T-helper 2 cell treated with Interferon-gamma antibody and Interleukin-4, amounts not matched to agents 100 ng/mL and 5 ng/mL, for 36 hours (primary cell): ENCODE results near the gene ANAPC1. TPM values are rescaled to one million over a fixed set of nuclear protein-coding genes. Genes with fewer than 3 reads are reported as not detected.
"Not testable (repeated sequence)": the region's sequence is repeated elsewhere in the genome, so short reads cannot be mapped to it uniquely, and the experiment has no call there.

Source experiments
- intact Hi-C: fragments of 100-400 bp; cut with micrococcal nuclease; formaldehyde crosslinking; loops from one replicate; pipeline ENCODE4 v1.15.1; 2023
- total RNA-seq: library from RNA; stranded (reverse); gene quantifications from 2 replicates; pipeline ENCODE4 v1.2.3, GENCODE V29; 2022

The ANAPC1 gene, protein sequence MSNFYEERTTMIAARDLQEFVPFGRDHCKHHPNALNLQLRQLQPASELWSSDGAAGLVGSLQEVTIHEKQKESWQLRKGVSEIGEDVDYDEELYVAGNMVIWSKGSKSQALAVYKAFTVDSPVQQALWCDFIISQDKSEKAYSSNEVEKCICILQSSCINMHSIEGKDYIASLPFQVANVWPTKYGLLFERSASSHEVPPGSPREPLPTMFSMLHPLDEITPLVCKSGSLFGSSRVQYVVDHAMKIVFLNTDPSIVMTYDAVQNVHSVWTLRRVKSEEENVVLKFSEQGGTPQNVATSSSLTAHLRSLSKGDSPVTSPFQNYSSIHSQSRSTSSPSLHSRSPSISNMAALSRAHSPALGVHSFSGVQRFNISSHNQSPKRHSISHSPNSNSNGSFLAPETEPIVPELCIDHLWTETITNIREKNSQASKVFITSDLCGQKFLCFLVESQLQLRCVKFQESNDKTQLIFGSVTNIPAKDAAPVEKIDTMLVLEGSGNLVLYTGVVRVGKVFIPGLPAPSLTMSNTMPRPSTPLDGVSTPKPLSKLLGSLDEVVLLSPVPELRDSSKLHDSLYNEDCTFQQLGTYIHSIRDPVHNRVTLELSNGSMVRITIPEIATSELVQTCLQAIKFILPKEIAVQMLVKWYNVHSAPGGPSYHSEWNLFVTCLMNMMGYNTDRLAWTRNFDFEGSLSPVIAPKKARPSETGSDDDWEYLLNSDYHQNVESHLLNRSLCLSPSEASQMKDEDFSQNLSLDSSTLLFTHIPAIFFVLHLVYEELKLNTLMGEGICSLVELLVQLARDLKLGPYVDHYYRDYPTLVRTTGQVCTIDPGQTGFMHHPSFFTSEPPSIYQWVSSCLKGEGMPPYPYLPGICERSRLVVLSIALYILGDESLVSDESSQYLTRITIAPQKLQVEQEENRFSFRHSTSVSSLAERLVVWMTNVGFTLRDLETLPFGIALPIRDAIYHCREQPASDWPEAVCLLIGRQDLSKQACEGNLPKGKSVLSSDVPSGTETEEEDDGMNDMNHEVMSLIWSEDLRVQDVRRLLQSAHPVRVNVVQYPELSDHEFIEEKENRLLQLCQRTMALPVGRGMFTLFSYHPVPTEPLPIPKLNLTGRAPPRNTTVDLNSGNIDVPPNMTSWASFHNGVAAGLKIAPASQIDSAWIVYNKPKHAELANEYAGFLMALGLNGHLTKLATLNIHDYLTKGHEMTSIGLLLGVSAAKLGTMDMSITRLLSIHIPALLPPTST (N-terminal part only)
- 80.4 and 80.6 TPM in 2 replicates for total RNA-seq

DNA sequence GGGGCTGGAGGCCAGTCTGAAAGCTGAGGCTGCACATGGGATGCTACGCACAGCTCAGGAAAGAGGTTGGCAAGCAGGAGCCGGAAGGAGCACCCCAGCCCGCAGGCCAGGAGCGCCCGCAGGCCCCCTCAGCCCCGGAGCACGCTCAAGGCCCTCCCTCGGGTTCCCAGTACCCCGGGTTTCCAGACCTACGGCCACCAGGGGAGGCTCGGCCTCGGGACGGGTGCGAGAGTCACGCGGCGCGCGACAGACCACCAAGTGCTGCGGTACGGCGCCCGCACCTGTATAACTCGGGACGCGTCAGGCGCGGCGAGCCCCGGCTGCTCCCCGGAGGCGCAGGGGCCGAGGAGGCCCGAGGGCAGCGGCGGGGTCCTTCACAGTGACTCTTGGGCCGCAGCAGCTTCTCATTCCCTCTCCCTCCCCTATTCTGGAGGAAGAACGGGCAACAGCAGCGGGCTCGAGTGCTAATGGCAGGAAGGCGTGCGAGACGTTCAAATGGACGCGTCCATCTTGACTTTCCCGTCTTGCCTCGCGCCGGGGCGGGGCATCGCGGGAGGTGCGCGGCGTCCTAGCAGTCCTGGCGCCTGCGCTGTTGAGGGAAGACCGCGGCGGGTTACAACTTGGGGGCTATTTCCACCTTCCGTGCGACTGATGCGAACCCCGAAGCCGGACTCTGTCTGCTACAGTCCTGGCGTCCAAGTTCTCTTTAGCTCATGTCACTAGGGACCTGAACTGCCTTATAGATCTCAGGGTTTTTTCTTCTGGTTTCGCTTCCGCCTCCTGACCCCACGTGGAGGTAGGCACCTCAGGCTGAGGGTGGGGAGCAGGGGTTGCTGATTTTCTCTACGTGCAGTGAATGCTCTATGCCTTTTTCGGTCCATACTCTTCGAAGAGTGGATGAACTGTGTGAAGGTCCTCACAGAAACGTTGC, at the start of gene ANAPC1:
Gene ANAPC1 (minus strand): TSS at position 533 of the 931 bp plus-strand sequence. CDS start 3,368 bp downstream, outside the sequence.
- intact Hi-C loops, result loop anchor here (2.0 to 10.0 kb wide), 2 partner anchors 171 to 371 kb away; partner anchors contain the start of genes TMEM87B and ZC3H8

DNA sequence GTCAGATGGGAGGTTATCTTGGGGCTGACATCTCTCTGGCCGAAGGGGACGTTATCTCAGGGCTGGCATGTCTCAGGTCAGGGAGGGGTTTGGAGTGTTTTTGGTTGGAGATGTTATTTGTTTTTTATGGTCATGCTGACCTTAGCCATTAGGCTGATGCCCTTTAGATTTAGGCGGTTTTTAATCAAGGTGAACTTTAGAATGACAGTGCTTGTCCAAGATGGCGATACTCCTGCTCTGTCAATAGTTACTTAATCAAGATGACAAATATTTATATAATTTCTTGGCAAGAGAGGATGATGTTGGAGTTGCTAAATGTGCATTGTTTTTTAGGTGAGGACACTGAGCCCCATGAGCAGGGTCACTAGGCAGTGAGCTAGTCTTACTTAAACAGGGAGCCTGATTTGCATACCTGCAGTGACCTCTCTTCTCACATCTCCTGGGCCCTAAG, 48.9 kb upstream of the ANAPC1 start:
- intact Hi-C loops, result no loop called here

GRCh38 chr2:111930875-111931274, 46.9 kb upstream of the ANAPC1 start:
- intact Hi-C loops, result no loop called here

DNA sequence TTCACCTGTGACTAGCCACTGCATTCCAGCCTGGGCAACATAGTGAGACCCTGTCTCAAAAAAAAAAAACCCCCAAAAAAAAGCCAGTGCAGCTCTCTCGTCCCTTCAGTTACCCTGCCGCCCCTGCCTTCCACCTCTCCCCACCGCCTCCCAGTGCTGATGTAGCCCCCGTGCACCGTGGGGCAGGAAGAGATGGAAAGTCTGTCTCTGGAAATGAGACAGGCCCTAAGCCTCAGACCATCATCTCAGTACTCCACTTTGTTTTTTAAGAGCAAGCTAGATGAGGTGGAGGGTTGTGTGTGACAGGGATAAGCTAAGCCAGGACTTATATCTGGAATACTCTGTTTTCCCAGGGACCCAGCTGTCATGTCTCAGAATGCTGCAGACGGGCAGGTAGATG, 46.4 kb upstream of the ANAPC1 start:
- intact Hi-C loops, result no loop called here

DNA sequence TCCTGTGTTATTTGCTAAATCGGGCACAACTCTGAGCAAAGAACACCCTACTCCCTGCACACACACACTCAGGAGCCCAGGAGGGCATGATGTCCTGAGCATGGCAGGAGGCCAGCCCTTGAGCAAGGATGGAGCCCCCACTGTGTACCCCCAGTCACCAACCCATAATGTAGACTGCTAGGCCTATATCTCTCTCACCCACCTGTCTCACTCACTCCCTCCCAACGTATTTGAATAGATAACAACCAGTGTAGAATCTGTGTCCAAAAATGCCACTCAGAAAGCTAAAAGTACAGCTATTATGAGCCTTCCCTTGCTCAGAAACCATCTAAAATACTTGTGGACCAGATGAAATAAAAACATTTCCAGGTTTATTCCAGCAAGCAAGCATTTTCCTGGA, 43.7 kb upstream of the ANAPC1 start:
- intact Hi-C loops, result no loop called here

DNA sequence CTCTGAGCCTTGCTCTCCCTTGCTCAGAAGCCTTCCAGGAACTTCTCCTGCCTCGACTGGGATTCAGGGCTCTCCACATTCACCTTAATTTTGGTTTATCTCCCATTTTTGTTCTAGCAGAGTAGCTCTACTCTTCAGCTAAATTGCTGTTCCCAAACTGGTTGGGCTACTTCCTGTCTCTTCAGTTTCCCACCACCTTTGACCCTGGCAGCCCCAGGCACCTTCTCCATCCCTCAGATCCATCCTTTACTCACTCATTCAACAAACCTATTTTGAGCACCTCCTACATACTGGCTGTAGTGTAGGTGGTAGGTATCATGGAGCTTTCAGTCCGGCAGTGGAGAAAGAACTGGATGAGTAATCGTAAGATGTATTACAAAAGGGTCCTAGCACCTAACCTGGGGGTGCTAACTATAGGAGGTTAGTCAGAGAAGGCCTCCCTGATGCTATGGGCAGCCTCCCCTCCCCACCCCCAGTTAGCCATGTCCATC, 40.7 kb upstream of the ANAPC1 start:
- intact Hi-C loops, result no loop called here

GRCh38 chr2:111923276-111923804, 39.3 kb upstream of the ANAPC1 start:
- intact Hi-C loops, result no loop called here

DNA sequence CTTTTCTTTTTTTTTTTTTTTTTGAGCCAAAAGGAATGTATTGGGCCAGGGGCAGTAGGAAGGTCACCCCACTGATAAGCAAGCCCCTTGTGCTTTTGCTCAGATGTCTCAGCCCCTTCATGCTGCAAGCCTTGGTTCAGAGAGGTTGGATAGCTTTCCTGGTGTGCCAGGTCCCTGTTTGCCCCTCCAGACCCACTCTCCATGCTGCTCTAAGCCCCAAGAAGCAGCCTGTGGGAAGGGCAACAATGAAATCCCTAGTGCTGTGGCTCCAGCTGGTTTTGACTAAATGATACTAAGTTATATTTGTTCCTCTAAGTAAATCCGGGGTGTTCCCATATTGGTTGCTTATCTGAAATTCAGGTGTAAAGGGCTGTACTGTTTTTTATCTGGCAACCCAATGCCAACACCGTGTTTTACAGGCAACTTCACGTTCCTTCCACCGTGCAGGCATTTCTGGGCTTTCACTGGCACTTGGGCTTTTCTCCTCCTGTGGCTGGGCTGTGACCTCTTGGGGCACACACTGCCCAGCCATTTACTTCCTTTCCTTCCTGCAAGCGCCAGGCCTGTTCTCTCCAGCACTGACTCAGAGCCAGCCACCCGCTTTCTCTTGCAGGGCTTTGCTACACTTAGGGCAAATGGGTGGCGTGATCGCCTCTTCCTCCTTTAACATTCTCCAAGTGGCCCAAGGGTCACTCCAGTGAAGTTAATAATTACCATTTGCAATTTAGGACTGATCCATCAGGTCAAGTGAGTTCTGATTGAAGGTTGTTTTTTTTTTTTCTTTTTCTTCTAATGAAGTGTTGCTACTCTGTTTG, 36.0 kb upstream of the ANAPC1 start:
- intact Hi-C loops, result no loop called here

DNA sequence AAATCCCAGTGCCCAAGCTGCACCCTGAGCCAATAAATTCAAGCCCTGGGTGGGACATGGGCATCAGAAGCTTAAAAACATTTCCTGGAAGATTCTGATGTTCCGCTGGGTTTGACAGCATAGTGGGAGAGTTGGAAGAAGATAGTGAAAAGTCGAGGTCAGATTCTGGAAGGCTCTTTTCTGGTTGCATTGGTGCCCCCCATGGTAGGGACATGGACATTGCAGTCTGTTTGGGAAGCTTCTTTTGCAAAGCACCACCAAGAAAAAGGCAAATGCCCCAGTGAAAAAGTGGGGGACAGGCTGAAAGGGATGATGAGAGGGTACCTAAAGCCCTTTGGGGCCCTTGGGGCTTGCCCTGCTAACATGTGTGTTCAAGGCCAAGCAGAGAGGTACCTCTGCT, 35.4 kb upstream of the ANAPC1 start:
- intact Hi-C loops, result no loop called here

DNA sequence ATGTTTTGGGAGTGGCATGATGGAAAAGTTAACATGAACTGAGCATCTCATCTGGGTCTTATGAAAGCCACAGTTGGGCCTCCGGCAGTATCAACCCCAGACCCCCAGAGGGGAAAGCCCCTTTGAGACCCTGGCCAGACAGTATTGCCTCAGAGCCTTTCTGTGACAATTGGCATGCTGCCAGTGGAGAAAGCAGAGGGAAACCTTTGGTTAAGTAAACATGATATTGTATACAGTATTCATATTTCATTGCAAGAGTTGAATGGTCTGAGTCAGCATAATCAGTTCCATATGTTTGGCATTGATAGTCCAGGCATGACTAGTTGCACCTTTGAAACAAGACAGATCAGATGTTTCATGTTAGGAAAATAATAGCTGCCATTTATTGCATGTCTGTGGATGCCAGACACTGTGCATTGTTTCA, 34.4 kb upstream of the ANAPC1 start:
- intact Hi-C loops, result no loop called here

GRCh38 chr2:111917106-111917505, 33.1 kb upstream of the ANAPC1 start:
- intact Hi-C loops, result no loop called here

DNA sequence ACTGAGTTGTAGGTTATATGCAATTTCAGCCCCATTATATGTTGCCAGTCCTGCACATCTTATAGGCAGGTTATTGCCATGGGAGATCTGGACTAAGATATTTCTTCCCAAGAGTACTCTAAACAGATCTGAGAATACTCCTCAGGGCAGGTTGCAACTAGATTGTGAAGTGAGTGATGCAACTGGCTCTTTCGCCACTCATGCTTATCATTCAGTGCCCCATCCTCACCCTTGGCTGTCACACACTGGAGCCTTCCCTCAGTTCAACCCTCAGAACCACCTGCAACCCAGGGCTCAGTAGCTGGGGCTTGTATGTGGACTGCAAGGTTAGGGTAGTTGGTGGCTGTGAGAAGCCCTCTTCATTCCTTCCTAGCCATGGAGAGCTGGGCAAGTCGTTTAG, 28.6 kb upstream of the ANAPC1 start:
- intact Hi-C loops, result no loop called here

DNA sequence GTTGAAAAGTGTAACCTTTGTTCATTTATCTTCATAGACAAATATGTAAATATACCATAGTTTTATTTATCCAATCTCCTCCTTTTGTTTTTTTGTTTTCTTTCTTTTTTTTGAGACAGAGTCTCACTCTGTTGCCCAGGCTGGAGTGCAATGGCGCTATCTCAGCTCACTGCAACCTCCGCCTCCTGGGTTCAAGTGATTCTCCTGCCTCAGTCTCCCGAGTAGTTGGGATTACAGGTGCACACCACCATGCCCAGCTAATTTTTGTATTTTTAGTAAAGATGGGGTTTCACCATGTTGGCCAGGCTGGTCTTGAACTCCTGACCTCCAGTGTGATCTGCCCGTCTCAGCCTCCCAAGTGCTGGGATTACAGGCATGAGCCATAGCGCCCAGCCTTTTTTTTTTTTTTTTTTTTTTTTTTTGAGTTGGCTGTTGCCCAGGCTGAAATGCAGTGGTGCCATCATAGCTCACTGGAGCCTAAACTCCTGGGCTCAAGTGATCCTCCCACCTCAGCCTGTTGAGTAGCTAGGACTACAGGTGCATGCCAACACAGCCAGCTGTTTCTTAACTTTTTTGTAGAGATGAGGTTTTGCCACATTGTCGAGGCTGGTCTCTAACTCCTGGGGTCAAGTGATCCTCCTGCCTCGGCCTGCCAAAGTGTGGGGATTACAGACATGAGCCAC, 27.4 kb upstream of the ANAPC1 start:
- intact Hi-C loops, result not testable (repeated sequence)

GRCh38 chr2:111910609-111911277, 26.8 kb upstream of the ANAPC1 start:
- intact Hi-C loops, result no loop called here

DNA sequence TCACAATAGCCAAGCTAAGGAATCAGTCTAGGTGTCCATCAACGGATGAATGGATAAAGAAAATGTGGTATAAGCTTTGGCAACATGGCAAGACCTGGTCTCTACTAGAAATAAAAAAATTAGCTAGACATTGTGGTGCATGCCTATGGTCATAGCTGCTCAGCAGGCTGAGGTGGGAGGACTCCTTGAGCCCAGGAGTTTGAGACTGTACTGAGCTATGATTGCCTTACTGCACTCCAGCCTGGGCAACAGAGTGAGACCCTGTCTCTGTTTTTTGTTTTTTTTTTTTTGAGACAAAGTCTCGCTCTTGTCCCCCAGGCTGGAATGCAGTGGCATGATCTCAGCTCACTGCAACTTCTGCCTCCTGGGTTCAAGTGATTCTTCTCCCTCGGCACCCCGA, 26.0 kb upstream of the ANAPC1 start:
- intact Hi-C loops, result not testable (repeated sequence)

- intact Hi-C loops, result no loop called here
Observed at GRCh38 chr2:111909079-111909478, 25.1 kb upstream of the ANAPC1 start.

DNA sequence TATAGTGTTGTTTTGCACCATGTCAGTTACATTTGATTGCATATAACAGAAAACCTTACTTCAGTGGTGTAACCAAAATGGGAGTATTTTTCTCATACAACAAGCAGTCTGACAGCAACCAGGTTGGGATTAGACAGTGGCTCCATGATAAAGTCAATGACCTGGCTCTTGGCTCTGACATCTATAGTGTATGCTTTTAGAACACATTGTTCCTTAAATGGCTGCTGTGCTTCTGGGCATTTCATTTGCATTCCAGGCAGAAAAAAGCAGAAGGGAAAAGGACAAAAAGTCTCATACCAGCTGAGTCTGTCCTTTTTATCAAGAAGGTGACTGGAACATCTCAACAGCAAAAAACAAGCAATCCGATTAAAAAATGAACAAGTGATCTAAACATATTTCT, 24.6 kb upstream of the ANAPC1 start:
- intact Hi-C loops, result no loop called here
